K562 (cell line): ENCODE data around the gene KSR2. TPM values are rescaled to one million over a fixed set of nuclear protein-coding genes. Genes with fewer than 3 reads are reported as not detected.

Experiments used
- ATAC-seq: fragments of 200-7000 bp; cut with Tn5 transposase; 3 replicates; pipeline ENCODE4 v1.9.1; 2020; ENCODE audit warnings: moderate library complexity
- BruUV-seq: library from RNA; stranded (reverse); fragments of 400-500 nt; replicated peaks from 2 replicates; lab custom pipeline; 2021; lab: Mats Ljungman, UMichigan
- CTCF ChIA-PET: fragments of 300-600 bp; formaldehyde crosslinking; extraction: SDS; loops from one replicate; lab custom pipeline; 2021; ENCODE audit warnings: low intra/inter-chr PET ratio; lab: Yijun Ruan, JAX
- POLR2A ChIA-PET: fragments of 300-600, 350-650 bp; sonication (Branson Sonifier 250); formaldehyde crosslinking; extraction: SDS; loops from one replicate; lab custom pipeline; 2021; ENCODE audit warnings: antibody characterized with exemption, inconsistent platforms; lab: Yijun Ruan, JAX
- DNase-seq, 4 experiments: peaks; one replicate each; pipeline versions ENCODE4 v3.0.0 to v3.0.0-alpha.2; 2011 to 2018; ENCODE audit warnings: low spot score in 3 of 4, mixed read lengths in 3 of 4; ENCODE audit errors: extremely low read depth in 1 of 4
- FAIRE-seq: peaks from 2 replicates; lab custom pipeline; 2011; peaks lifted over from hg19 to GRCh38; lab: Jason Lieb, UNC
- H2AFZ ChIP-seq: 2 replicates; pipeline ENCODE4 v1.6.0; 2011; ENCODE audit warnings: low read depth, low read length, control low read depth, inconsistent platforms
- H3K27ac ChIP-seq: fragments of 200-600 bp; 3 replicates; pipeline ENCODE4 v1.8.0; 2011; ENCODE audit warnings: low read depth, mild to moderate bottlenecking, control low read depth, inconsistent platforms, low read length, moderate library complexity, mixed read lengths; ENCODE audit errors: extremely low read depth
- H3K27me3 ChIP-seq, 2 experiments: fragments of 300-600 bp in 1 of 2; 2 replicates in 1 of 2; 3 replicates in 1 of 2; pipeline versions ENCODE4 v1.6.0 to v1.8.0; 2011; ENCODE audit warnings: inconsistent platforms in 2 of 2, low read length in 2 of 2, mild to moderate bottlenecking in 1 of 2, mixed read lengths in 1 of 2, moderate library complexity in 1 of 2; ENCODE audit not compliant: control insufficient read depth in 2 of 2, insufficient read depth in 2 of 2
- H3K36me3 ChIP-seq: fragments of 300-600 bp; 3 replicates; pipeline ENCODE4 v1.8.0; 2011; ENCODE audit warnings: mild to moderate bottlenecking, low read length, inconsistent platforms; ENCODE audit not compliant: control insufficient read depth, insufficient read depth
- H3K4me1 ChIP-seq, 2 experiments: fragments of 200-600 bp in 1 of 2; replicated peaks in 1 of 2; 2 replicates in 1 of 2; 3 replicates in 1 of 2; pipeline versions ENCODE4 v1.5.1 to v1.8.0; 2011; ENCODE audit warnings: inconsistent platforms in 2 of 2, low read length in 2 of 2, mild to moderate bottlenecking in 1 of 2, mixed read lengths in 1 of 2, moderate library complexity in 1 of 2; ENCODE audit not compliant: control insufficient read depth in 2 of 2, insufficient read depth in 2 of 2
- H3K4me2 ChIP-seq: 2 replicates; pipeline ENCODE4 v1.6.1; 2011; ENCODE audit warnings: low read length, control low read depth, inconsistent platforms, mixed read lengths; ENCODE audit not compliant: insufficient read depth
- H3K4me3 ChIP-seq: fragments of 200-600 bp; sonication (generic), shearing (Covaris generic); 2 replicates; pipeline ENCODE4 v1.5.1; 2016; ENCODE audit warnings: control low read depth, inconsistent platforms
- H3K79me2 ChIP-seq: fragments of 200-600 bp; 3 replicates; pipeline ENCODE4 v1.8.0; 2011; ENCODE audit warnings: low read length, inconsistent platforms; ENCODE audit not compliant: control insufficient read depth, insufficient read depth
- H3K9ac ChIP-seq, 2 experiments: 2 replicates each; pipeline versions ENCODE4 v1.6.0 to v1.6.1; 2011; ENCODE audit warnings: low read depth in 2 of 2, low read length in 2 of 2, control low read depth in 1 of 2, inconsistent platforms in 1 of 2, mild to moderate bottlenecking in 1 of 2, mixed read lengths in 1 of 2; ENCODE audit not compliant: insufficient read depth in 1 of 2
- H3K9me1 ChIP-seq: one replicate; pipeline ENCODE4 v1.6.0; 2011; ENCODE audit warnings: inconsistent platforms, mild to moderate bottlenecking, low read length, moderate library complexity; ENCODE audit not compliant: control insufficient read depth, insufficient read depth
- H3K9me3 ChIP-seq: replicated peaks from 2 replicates; pipeline ENCODE4 v1.5.1; 2011; ENCODE audit warnings: low read depth, low read length, inconsistent platforms; ENCODE audit not compliant: control insufficient read depth, insufficient read depth
- H4K20me1 ChIP-seq: replicated peaks from 2 replicates; pipeline ENCODE4 v1.6.1; 2011; ENCODE audit warnings: low read length, inconsistent platforms, mixed read lengths; ENCODE audit not compliant: control insufficient read depth, insufficient read depth
- CBFA2T3 ChIP-seq: fragments of 450-650 bp; IDR thresholded peaks from 2 replicates; pipeline ENCODE4 v1.6.1; 2017
- CBFB ChIP-seq: sonication (generic); formaldehyde crosslinking; IDR thresholded peaks from 2 replicates; pipeline ENCODE4 v1.4.0; 2020; ENCODE audit warnings: mild to moderate bottlenecking, missing genetic modification reagents
- CEBPB ChIP-seq: fragments of 450-650 bp; IDR thresholded peaks from 2 replicates; pipeline ENCODE4 v1.6.1; 2016; ENCODE audit warnings: missing genetic modification characterization, missing compliant biosample characterization
- FIP1L1 ChIP-seq: fragments of 200-400 bp; formaldehyde crosslinking; IDR thresholded peaks from 2 replicates; pipeline ENCODE4 v1.6.1; 2018; ENCODE audit warnings: mild to moderate bottlenecking, low read depth, low read length; ENCODE audit not compliant: poor library complexity, severe bottlenecking
- MED1 ChIP-seq: sonication (generic); formaldehyde crosslinking; IDR thresholded peaks from 2 replicates; pipeline ENCODE4 v1.8.1; 2023; ENCODE audit warnings: missing genetic modification reagents, borderline replicate concordance
- MYNN ChIP-seq, 2 experiments: sonication (generic); formaldehyde crosslinking in 1 of 2; IDR thresholded peaks; 2 replicates each; pipeline versions ENCODE4 v1.5.0 to v1.6.1; 2016 to 2020; ENCODE audit warnings: antibody characterized with exemption in 1 of 2, missing genetic modification reagents in 1 of 2
- NCOA1 ChIP-seq: fragments of 450-650 bp; IDR thresholded peaks from 2 replicates; pipeline ENCODE4 v1.6.1; 2016; ENCODE audit warnings: low read depth
- NUFIP1 ChIP-seq: fragments of 450-650 bp; IDR thresholded peaks from 2 replicates; pipeline ENCODE4 v1.6.1; 2018; ENCODE audit not compliant: partially characterized antibody
- PCBP1 ChIP-seq: fragments of 200-400 bp; formaldehyde crosslinking; IDR thresholded peaks from 2 replicates; pipeline ENCODE4 v1.6.1; 2018; ENCODE audit warnings: mild to moderate bottlenecking, low read depth, low read length; ENCODE audit not compliant: poor library complexity, severe bottlenecking
- ZBTB17 ChIP-seq: fragments of 450-650 bp; formaldehyde crosslinking; IDR thresholded peaks from 2 replicates; pipeline ENCODE4 v1.4.0; 2020; ENCODE audit warnings: mild to moderate bottlenecking
- ZNF445 ChIP-seq: fragments of 250-450 bp; sonication (Bioruptor Pico); IDR thresholded peaks from 2 replicates; pipeline ENCODE4 v1.4.0; 2020; ENCODE audit warnings: low read depth, mild to moderate bottlenecking, moderate library complexity
- ZNF507 ChIP-seq: conservative IDR thresholded peaks from 2 replicates; pipeline ENCODE4 v1.6.1; 2017; ENCODE audit warnings: missing genetic modification characterization, missing compliant biosample characterization
- WGBS: fragments of 100-300 bp; shearing (Covaris generic); methylation state at CpG from one replicate; pipeline ENCODE4 v1.1.6; 2016; ENCODE audit warnings: low coverage, mixed read lengths; ENCODE audit not compliant: insufficient coverage; ENCODE audit errors: missing lambda C conversion rate; 5-methylcytosine and 5-hydroxymethylcytosine counted together
- in situ Hi-C: fragments of 300-500 bp; cut with MboI; formaldehyde crosslinking; loops from 4 replicates; pipeline ENCODE4 v1.15.0; 2018; ENCODE audit warnings: inconsistent platforms, mixed read lengths
- intact Hi-C: fragments of 100-400 bp; cut with micrococcal nuclease; formaldehyde crosslinking; loops from 2 replicates; pipeline ENCODE4 v1.14.2; 2022
- polyA plus RNA-seq, 8 experiments: library from polyadenylated mRNA; depleted of rRNA in 4 of 8; stranded (reverse) in 5 of 8; unstranded in 3 of 8; fragments of >200 nt; fragmentation: Nextera tagmentation in 2 of 8; fragmentation: Illumina TruSeq in 1 of 8; extraction: Ambion mirVana in 2 of 8; extraction: Trizol in 1 of 8; gene quantifications; 2 replicates each; pipeline versions ENCODE4 v1.2.1 to v1.2.3, GENCODE V29; 2011 to 2014; ENCODE audit warnings: inconsistent platforms in 1 of 8, missing spikeins in 1 of 8
- total RNA-seq, 7 experiments: library from RNA; depleted of rRNA in 6 of 7; stranded (reverse); fragments of >200 nt in 6 of 7; fragmentation: Illumina TruSeq in 2 of 7; extraction: Trizol in 2 of 7; gene quantifications; 2 replicates each; pipeline versions ENCODE4 v1.2.1 to v1.2.3, GENCODE V29; 2011 to 2021; ENCODE audit warnings: low replicate concordance in 1 of 7
- TF ChIP-seq, protein P1 (sequence below): fragments of 250-450 bp; sonication (Bioruptor Pico); IDR thresholded peaks from 2 replicates; pipeline ENCODE4 v1.4.0; 2020; ENCODE audit warnings: mild to moderate bottlenecking, moderate library complexity, borderline replicate concordance

The KSR2 gene
- total and polyA plus RNA-seq, 9 of the 15 experiments (the other 6 are each of a cell fraction or from before 2014, with no cell fraction given), result not detected

- TF ChIP-seq ZBTB17 (no peak), CBFA2T3 (no peak)
These were observed 177.8 kb downstream of the KSR2 start (continued) for GRCh38 chr12:117790948-117791347.

GRCh38 chr12:117790198-117790597 lies 178.6 kb downstream of the KSR2 start:
- no peaks in the 10 kb centered on the region for H3K36me3 ChIP-seq
- no peaks in the 10 kb centered on the region; a peak in 1 of 5 replicates for H3K27me3 ChIP-seq
- FAIRE-seq (no peak), ATAC-seq (no peak), DNase-seq (no peak)
- H4K20me1 ChIP-seq, result no peaks in the 10 kb centered on the region
- no peak overlapping the region for H3K9ac ChIP-seq
- TF ChIP-seq NCOA1 (no peak), NUFIP1 (no peak), PCBP1 (no peak), ZNF507 (tag) (no peak), ZNF445 (CRISPR knock-in tag) (no peak), MYNN (IDR thresholded peaks at IDR 0.05) (no peak), MYNN (CRISPR knock-in tag; IDR thresholded peaks at IDR 0.05) (no peak), MED1 (CRISPR knock-in tag) (no peak), FIP1L1 (no peak), CEBPB (tag) (no peak), CBFB (CRISPR knock-in tag) (no peak)
- TF ChIP-seq, protein P1, sequence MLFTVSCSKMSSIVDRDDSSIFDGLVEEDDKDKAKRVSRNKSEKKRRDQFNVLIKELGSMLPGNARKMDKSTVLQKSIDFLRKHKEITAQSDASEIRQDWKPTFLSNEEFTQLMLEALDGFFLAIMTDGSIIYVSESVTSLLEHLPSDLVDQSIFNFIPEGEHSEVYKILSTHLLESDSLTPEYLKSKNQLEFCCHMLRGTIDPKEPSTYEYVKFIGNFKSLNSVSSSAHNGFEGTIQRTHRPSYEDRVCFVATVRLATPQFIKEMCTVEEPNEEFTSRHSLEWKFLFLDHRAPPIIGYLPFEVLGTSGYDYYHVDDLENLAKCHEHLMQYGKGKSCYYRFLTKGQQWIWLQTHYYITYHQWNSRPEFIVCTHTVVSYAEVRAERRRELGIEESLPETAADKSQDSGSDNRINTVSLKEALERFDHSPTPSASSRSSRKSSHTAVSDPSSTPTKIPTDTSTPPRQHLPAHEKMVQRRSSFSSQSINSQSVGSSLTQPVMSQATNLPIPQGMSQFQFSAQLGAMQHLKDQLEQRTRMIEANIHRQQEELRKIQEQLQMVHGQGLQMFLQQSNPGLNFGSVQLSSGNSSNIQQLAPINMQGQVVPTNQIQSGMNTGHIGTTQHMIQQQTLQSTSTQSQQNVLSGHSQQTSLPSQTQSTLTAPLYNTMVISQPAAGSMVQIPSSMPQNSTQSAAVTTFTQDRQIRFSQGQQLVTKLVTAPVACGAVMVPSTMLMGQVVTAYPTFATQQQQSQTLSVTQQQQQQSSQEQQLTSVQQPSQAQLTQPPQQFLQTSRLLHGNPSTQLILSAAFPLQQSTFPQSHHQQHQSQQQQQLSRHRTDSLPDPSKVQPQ (CRISPR knock-in tag), result no peak
- H3K4me1 ChIP-seq, result no peaks in the 10 kb centered on the region
- ChIA-PET CTCF (no interaction called here), POLR2A (no interaction called here)
- no peak overlapping the region for H2AFZ ChIP-seq
- no peak overlapping the region for H3K4me3 ChIP-seq
- H3K9me3 ChIP-seq, result peaks cover 15% of the 10 kb centered on the region; the same call in 1 of the 2 replicates
- no peak overlapping the region for H3K4me2 ChIP-seq
- H3K27ac ChIP-seq, result no peak overlapping the region
- intact Hi-C loops (no loop called here), in situ Hi-C loops (no loop called here)
- H3K79me2 ChIP-seq, result no peaks in the 10 kb centered on the region
- 0% methylated on average over 2 of the region's 2 CpGs for WGBS
- no TSS peak for BruUV-seq
- no peaks in the 10 kb centered on the region for H3K9me1 ChIP-seq
